PC-3 (cell line): ENCODE measurements around the gene SH3BP1. TPM values are rescaled to one million over a fixed set of nuclear protein-coding genes. Genes with fewer than 3 reads are reported as not detected.
"Not testable (repeated sequence)": the region's sequence is repeated elsewhere in the genome, so short reads cannot be mapped to it uniquely, and the experiment has no call there.

Source experiments
- ATAC-seq: fragments of 200-7000 bp; cut with Tn5 transposase; 2 replicates; pipeline ENCODE4 v1.9.1; 2020; ENCODE audit warnings: mild to moderate bottlenecking, moderate library complexity
- BruUV-seq: library from RNA; stranded (reverse); fragments of 400-500 nt; replicated peaks from 2 replicates; lab custom pipeline; 2021; lab: Mats Ljungman, UMichigan
- CTCF ChIA-PET: fragments of 300-600 bp; sonication (Branson Sonifier 250); formaldehyde crosslinking; loops from one replicate; lab custom pipeline; 2022; ENCODE audit warnings: antibody characterized with exemption; lab: Charles Lee
- POLR2A ChIA-PET: fragments of 300-600 bp; sonication (Branson Sonifier 250); formaldehyde crosslinking; loops from one replicate; lab custom pipeline; 2022; ENCODE audit warnings: antibody characterized with exemption; ENCODE audit not compliant: unreplicated experiment; lab: Charles Lee
- DNase-seq: peaks from one replicate; pipeline ENCODE4 v3.0.0-alpha.2; 2015
- H2AFZ ChIP-seq: fragments of 300-600 bp; sonication (generic); 2 replicates; pipeline ENCODE4 v1.6.0; 2016; ENCODE audit warnings: antibody characterized with exemption, low read length
- H3F3A ChIP-seq: fragments of 300-600 bp; sonication (generic); one replicate; pipeline ENCODE4 v1.6.0; 2017; ENCODE audit warnings: antibody characterized with exemption, low read length, control low read depth, mild to moderate bottlenecking; ENCODE audit not compliant: unreplicated experiment
- H3K27ac ChIP-seq: fragments of 300-600 bp; sonication (generic); 2 replicates; pipeline ENCODE4 v1.5.1; 2016; ENCODE audit warnings: mild to moderate bottlenecking, low read length
- H3K27me3 ChIP-seq: fragments of 300-600 bp; sonication (generic); 2 replicates; pipeline ENCODE4 v1.6.1; 2016; ENCODE audit warnings: low read length, mixed read lengths
- H3K36me3 ChIP-seq: fragments of 300-600 bp; sonication (generic); 2 replicates; pipeline ENCODE4 v1.6.1; 2016; ENCODE audit warnings: low read depth, mixed run types, low read length, mixed read lengths
- H3K4me1 ChIP-seq: fragments of 300-600 bp; sonication (generic); 2 replicates; pipeline ENCODE4 v1.5.1; 2016; ENCODE audit warnings: low read length; ENCODE audit not compliant: insufficient read depth
- H3K4me2 ChIP-seq: fragments of 300-600 bp; sonication (generic); 2 replicates; pipeline ENCODE4 v1.6.0; 2016; ENCODE audit warnings: low read length
- H3K4me3 ChIP-seq: fragments of 300-600 bp; sonication (generic); 2 replicates; pipeline ENCODE4 v1.5.1; 2016; ENCODE audit warnings: mild to moderate bottlenecking, low read length, mixed read lengths
- H3K79me2 ChIP-seq: fragments of 300-600 bp; sonication (generic); 2 replicates; pipeline ENCODE4 v1.6.1; 2017; ENCODE audit warnings: low read length, mixed read lengths
- H3K9ac ChIP-seq: fragments of 300-600 bp; sonication (generic); 2 replicates; pipeline ENCODE4 v1.6.0; 2016; ENCODE audit warnings: mild to moderate bottlenecking, low read length
- H3K9me2 ChIP-seq: fragments of 300-600 bp; sonication (generic); replicated peaks from 2 replicates; pipeline ENCODE4 v1.6.1; 2016; ENCODE audit warnings: mixed run types, low read length, mixed read lengths
- H3K9me3 ChIP-seq: fragments of 300-600 bp; sonication (generic); 2 replicates; pipeline ENCODE4 v1.6.1; 2016; ENCODE audit warnings: low read length, mixed read lengths
- H4K20me1 ChIP-seq: fragments of 300-600 bp; sonication (generic); 2 replicates; pipeline ENCODE4 v1.6.1; 2016; ENCODE audit warnings: low read length, mixed read lengths
- CTCF ChIP-seq: fragments of 300-600 bp; sonication (generic); conservative IDR thresholded peaks from 2 replicates; pipeline ENCODE4 v1.5.1; 2017; ENCODE audit warnings: antibody characterized with exemption, low read depth, mild to moderate bottlenecking, low read length
- EZH2 ChIP-seq: fragments of 300-600 bp; sonication (generic); IDR thresholded peaks from one replicate; pipeline ENCODE4 v1.6.1; 2017; ENCODE audit warnings: antibody characterized with exemption, mild to moderate bottlenecking, low read length; ENCODE audit not compliant: unreplicated experiment
- EZH2phosphoT487 ChIP-seq: fragments of 300-600 bp; sonication (generic); IDR thresholded peaks from 2 replicates; pipeline ENCODE4 v1.6.1; 2018; ENCODE audit warnings: mild to moderate bottlenecking, antibody characterized with exemption, low read length, borderline replicate concordance
- intact Hi-C: fragments of 100-400 bp; cut with micrococcal nuclease; formaldehyde crosslinking; loops from 2 replicates; pipeline ENCODE4 v1.9.0; 2023
- total RNA-seq: library from RNA; depleted of rRNA; stranded (reverse); fragments of >200 nt; gene quantifications from 2 replicates; pipeline ENCODE4 v1.2.3, GENCODE V29; 2014

SH3BP1 gene
- total RNA-seq, 1 experiment from 2014 or later = 18.0 TPM

- DNase-seq (no peak), ATAC-seq (no peak)
- H2AFZ ChIP-seq = no peak overlapping the region
- H3K4me1 ChIP-seq = no peaks in the 10 kb centered on the region
- H3K4me2 ChIP-seq = no peak overlapping the region
- CTCF ChIA-PET = no interaction called here
- H3K9me2 ChIP-seq = no peaks in the 10 kb centered on the region
- no peaks in the 10 kb centered on the region for H3K9me3 ChIP-seq
- intact Hi-C loops = no loop called here
- BruUV-seq = no TSS peak
- TF ChIP-seq EZH2 = no peak
- no peak for TF ChIP-seq EZH2phosphoT487
- no peak for TF ChIP-seq CTCF
- no peak overlapping the region for H3K9ac ChIP-seq
- no peaks in the 10 kb centered on the region for H3K27me3 ChIP-seq
- no peak overlapping the region for H3K4me3 ChIP-seq
- H3K36me3 ChIP-seq = peaks cover 3% of the 10 kb centered on the region; the same call in 1 of the 2 replicates
- H4K20me1 ChIP-seq = no peaks in the 10 kb centered on the region
- POLR2A ChIA-PET = no interaction called here
- no peaks in the 10 kb centered on the region for H3F3A ChIP-seq
- no peaks in the 10 kb centered on the region for H3K79me2 ChIP-seq
- H3K27ac ChIP-seq = no peak overlapping the region
Observed at GRCh38 chr22:37650463-37651136, 11.1 kb downstream of the SH3BP1 start.

GRCh38 chr22:37654563-37655251, 15.2 kb downstream of the SH3BP1 start:
- TF ChIP-seq EZH2phosphoT487 = no peak
- TF ChIP-seq EZH2 = no peak
- TF ChIP-seq CTCF = no peak
- no peaks in the 10 kb centered on the region for H3K27me3 ChIP-seq
- peaks cover 7% of the 10 kb centered on the region; the same call in 1 of the 2 replicates for H3K4me1 ChIP-seq
- ChIA-PET CTCF (no interaction called here), POLR2A (no interaction called here)
- H3F3A ChIP-seq = no peaks in the 10 kb centered on the region
- no peak overlapping the region for H3K9ac ChIP-seq
- no peaks in the 10 kb centered on the region for H3K9me3 ChIP-seq
- H3K79me2 ChIP-seq = peaks cover 7% of the 10 kb centered on the region
- H3K27ac ChIP-seq = no peak overlapping the region
- no peak for DNase-seq
- peaks cover 4% of the 10 kb centered on the region; the same call in 1 of the 2 replicates for H4K20me1 ChIP-seq
- H2AFZ ChIP-seq = no peak overlapping the region
- H3K9me2 ChIP-seq = no peaks in the 10 kb centered on the region
- no peak for ATAC-seq
- H3K4me3 ChIP-seq = no peak overlapping the region
- H3K36me3 ChIP-seq = peaks cover 3% of the 10 kb centered on the region; the same call in 1 of the 2 replicates
- no TSS peak for BruUV-seq
- intact Hi-C loops = no loop called here
- no peak overlapping the region for H3K4me2 ChIP-seq

- Histone ChIP-seq H3K27me3 (no peaks in the 10 kb centered on the region), H3K4me3 (no peak overlapping the region), H3K4me1 (peaks cover 12% of the 10 kb centered on the region), H3K9me2 (no peaks in the 10 kb centered on the region), H3F3A (no peaks in the 10 kb centered on the region), H4K20me1 (peaks cover 9% of the 10 kb centered on the region; the same call in 1 of the 2 replicates), H3K27ac (no peak overlapping the region), H3K4me2 (no peak overlapping the region), H3K36me3 (peaks cover 3% of the 10 kb centered on the region; the same call in 1 of the 2 replicates), H3K9ac (no peak overlapping the region), H3K79me2 (peaks cover 12% of the 10 kb centered on the region), H2AFZ (no peak overlapping the region), H3K9me3 (no peaks in the 10 kb centered on the region)
- TF ChIP-seq EZH2phosphoT487 (no peak), CTCF (no peak), EZH2 (no peak)
- DNase-seq = no peak
- ChIA-PET CTCF (no interaction called here), POLR2A (no interaction called here)
- intact Hi-C loops = no loop called here
- BruUV-seq = no TSS peak
- no peak for ATAC-seq
Observed at GRCh38 chr22:37655252-37655563, 15.7 kb downstream of the SH3BP1 start.

GRCh38 chr22:37656583-37656982, 17.1 kb downstream of the SH3BP1 start:
- Histone ChIP-seq H4K20me1 (peaks cover 19% of the 10 kb centered on the region), H3K79me2 (peaks cover 26% of the 10 kb centered on the region), H3K4me1 (peaks cover 26% of the 10 kb centered on the region)
- H3K36me3 ChIP-seq, H3K4me3 ChIP-seq, H3F3A ChIP-seq, H3K27me3 ChIP-seq, H3K9ac ChIP-seq, H3K9me3 ChIP-seq, H3K27ac ChIP-seq, BruUV-seq, intact Hi-C loops, H3K9me2 ChIP-seq, ATAC-seq, H2AFZ ChIP-seq, CTCF ChIA-PET, H3K4me2 ChIP-seq, DNase-seq: not testable (repeated sequence)
- POLR2A ChIA-PET = interaction anchor here (0.6 kb wide), 1 partner anchor 28 kb away, joined by 5 read pairs; no protein-coding TSS in a partner anchor
